IMR-90 (cell line): Measurements from ENCODE around the gene TAF1L. TPM values are rescaled to one million over a fixed set of nuclear protein-coding genes. Genes with fewer than 3 reads are reported as not detected.

ENCODE experiments used
- polyA plus RNA-seq, 3 experiments: library from polyadenylated mRNA; depleted of rRNA; stranded (reverse); fragments of >200 nt; gene quantifications; 2 replicates each; pipeline ENCODE4 v1.2.3, GENCODE V29; 2012; ENCODE audit warnings: low replicate concordance in 1 of 3
- total RNA-seq: library from RNA; depleted of rRNA; stranded (reverse); fragments of >200 nt; gene quantifications from 2 replicates; pipeline ENCODE4 v1.2.3, GENCODE V29; 2012; rRNA removed

TAF1L gene
- total and polyA plus RNA-seq, 2 of the 4 experiments (the other 2 are of a cell fraction) = not detected

Other genes with a start within 250 kb of the TAF1L start
- 13.6 and 18.1 TPM in 2 replicates for gene RIGI, start 109.5 kb downstream of the TAF1L start, total RNA-seq
- 3.8 and 4.8 TPM in 2 replicates for gene RIGI, start 109.5 kb downstream of the TAF1L start, polyA plus RNA-seq (2012; rRNA removed)
- gene SMIM27, start 83.3 kb downstream of the TAF1L start, total RNA-seq = 1.1 and 2.5 TPM in 2 replicates
- gene SMIM27, start 83.3 kb downstream of the TAF1L start, polyA plus RNA-seq (2012; rRNA removed) = 3.4 and 5.5 TPM in 2 replicates
- 27.8 and 41.7 TPM in 2 replicates for gene TOPORS, start 83.1 kb downstream of the TAF1L start, total RNA-seq
- 6.3 and 7.4 TPM in 2 replicates for gene TOPORS, start 83.1 kb downstream of the TAF1L start, polyA plus RNA-seq (2012; rRNA removed)
- 24.2 and 77.2 TPM in 2 replicates for gene NDUFB6, start 62.5 kb downstream of the TAF1L start, total RNA-seq
- gene NDUFB6, start 62.5 kb downstream of the TAF1L start, polyA plus RNA-seq (2012; rRNA removed) = 51.0 and 55.9 TPM in 2 replicates
- not detected in 2 replicates for gene TMEM215, start 147.9 kb upstream of the TAF1L start, total RNA-seq
- not detected in 2 replicates for gene TMEM215, start 147.9 kb upstream of the TAF1L start, polyA plus RNA-seq (2012; rRNA removed)